Cardiac septum (tissue), 1 donor: Measurements from ENCODE around the gene DCX. TPM values are rescaled to one million over a fixed set of nuclear protein-coding genes. Genes with fewer than 3 reads are reported as not detected.

Experiments
- DNase-seq: peaks from one replicate; pipeline ENCODE4 v3.0.0-alpha.2; 2020; ENCODE audit warnings: low spot score
- intact Hi-C: fragments of 100-400 bp; cut with DNase I; formaldehyde crosslinking; loops from one replicate; pipeline ENCODE4 v1.14.0; 2022
- total RNA-seq: library from RNA; stranded (reverse); fragmentation: NEBNext Ultra II Directional; extraction: Animal tissue kit (Norgen Biotek cat#: 25700); gene quantifications from one replicate; pipeline ENCODE4 v1.2.1, GENCODE V29; 2021
- donor health status: DM: no; HTN: no; CAD: no.

DCX gene
- total RNA-seq, 1 donor from 2014 or later, result 0.19 TPM

DNA sequence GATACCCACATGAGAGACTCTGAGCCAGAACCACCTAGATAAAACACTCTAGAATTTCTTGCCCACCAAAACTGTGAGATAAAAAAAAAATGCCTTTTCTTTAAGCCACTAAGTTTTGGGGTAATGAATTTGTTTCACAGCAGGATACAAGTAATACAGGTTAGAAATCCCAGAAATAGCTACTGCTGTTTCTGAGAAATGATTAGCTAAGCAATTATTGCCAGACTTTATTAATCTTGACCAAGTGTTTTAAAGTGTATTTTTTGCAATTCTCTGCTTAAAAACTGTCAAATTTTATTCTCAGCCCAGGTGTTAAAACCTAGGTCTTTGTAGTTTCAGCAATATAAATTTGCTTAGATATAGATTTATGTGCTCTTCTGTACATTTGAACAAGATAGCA, 83.1 kb downstream of the DCX start:
- intact Hi-C loops, result no loop called here
- no peak for DNase-seq

GRCh38 chrX:111322231-111322855, 89.6 kb downstream of the DCX start:
- intact Hi-C loops, result no loop called here

GRCh38 chrX:111319451-111319850, 92.5 kb downstream of the DCX start:
- DNase-seq, result no peak
- intact Hi-C loops, result no loop called here

More at GRCh38 chrX:111322231-111322855, 89.6 kb downstream of the DCX start:
- DNase-seq, result no peak

DNA sequence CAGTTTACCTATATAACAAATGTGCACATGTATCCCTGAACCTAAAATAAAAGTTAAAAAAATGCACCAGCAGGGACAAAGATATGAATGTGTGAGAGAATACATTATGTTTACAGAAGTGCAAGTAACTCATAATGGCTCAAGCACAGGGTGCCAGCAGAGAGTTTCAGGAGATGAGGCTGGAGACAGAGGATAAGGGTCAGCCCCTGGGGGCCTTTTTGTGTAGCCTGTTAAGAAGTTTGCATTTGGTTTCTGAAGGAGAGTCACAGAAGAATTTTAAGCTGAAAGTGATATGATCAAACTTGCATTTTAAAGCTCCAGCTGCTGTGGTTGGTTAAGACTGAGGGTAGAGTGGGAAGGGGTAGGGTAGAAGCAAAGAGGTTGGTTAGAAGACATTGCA, 93.1 kb downstream of the DCX start:
- no peak for DNase-seq
- intact Hi-C loops, result no loop called here

- intact Hi-C loops, result no loop called here
- DNase-seq, result no peak
Measured at GRCh38 chrX:111309083-111309482, 102.9 kb downstream of the DCX start.

DNA sequence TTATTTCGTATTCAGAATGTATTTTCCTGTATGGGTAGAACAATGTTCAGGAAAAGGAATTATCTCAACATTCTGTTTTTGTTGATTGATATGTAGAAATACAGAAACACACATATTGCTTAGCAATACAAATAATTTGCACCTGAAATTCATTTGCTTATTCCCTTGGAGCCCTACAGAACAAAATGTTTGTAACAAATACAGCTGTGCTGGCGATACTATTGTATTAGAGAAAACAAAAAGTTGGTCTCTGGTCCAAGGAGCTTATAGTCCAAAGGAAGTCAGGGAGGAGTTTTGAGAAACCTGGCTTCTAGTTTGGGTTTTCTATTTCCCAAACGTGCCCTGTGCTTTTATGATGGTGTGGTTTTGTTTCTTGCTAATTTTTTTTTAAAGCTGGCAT, 104.0 kb downstream of the DCX start:
- no peak for DNase-seq
- intact Hi-C loops, result no loop called here

GRCh38 chrX:111302284-111302683, 109.7 kb downstream of the DCX start:
- intact Hi-C loops, result no loop called here
- DNase-seq, result no peak

DNA sequence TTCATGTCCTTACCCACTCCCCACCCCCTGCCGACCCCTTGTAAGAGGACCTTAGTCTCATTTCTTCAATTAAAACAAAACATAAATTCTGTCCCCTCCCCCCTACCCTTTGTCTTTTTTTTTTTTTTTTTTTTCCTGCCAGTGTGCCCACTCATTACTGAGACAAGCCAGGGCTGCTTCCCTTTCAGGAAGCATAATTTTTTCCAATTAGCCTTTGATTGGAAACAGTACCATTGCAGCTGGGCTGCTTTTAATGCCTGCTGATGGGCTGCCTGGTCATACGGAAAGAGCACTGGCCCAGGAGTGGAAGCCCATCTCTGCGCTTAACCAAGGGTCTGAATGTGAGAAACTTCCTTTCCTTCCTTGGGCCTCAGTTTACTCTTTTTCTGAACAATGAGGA, 123.2 kb downstream of the DCX start:
- no peak for DNase-seq
- intact Hi-C loops, result no loop called here

GRCh38 chrX:111284631-111285293, 127.2 kb downstream of the DCX start:
- intact Hi-C loops, result no loop called here

DNA sequence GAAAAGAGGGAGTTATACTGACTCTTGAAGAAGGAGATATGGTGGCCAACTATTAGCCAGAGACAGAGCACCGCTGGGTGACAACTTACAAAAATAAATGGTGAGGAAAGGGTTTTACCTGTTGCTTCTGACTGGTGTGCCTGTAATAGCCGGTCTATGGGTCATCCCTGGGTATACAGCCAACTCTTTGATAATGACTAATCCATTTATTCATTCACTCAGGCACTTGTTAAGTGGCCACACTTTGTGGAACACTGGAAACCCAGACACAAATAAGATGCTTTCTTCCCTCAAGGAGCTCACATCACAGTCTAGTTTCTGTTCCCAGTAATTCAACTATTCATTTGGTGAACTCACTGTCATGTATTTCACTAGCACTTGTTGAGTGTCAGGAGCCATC, 128.5 kb downstream of the DCX start:
- intact Hi-C loops, result no loop called here
- no peak for DNase-seq

More at GRCh38 chrX:111284631-111285293, 127.2 kb downstream of the DCX start:
- no peak for DNase-seq

DNA sequence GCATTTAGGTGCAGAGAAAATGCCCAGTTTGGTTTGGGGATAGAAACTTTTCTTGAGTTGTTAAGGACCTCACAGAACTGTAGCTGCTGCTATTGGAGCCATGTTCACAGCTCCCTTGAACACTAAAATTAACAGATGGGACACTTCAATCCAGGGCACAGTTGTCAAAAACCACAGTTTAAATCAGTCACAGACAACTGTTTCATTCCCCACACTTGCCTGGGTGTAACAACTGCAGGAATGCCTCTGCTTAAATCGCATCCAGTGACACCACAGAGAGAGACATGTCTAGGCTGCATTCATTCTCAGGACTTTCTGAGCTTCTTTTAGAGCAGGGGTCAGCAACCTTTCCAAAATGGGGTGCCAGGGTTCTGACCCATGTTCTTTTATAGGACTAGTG, 129.0 kb downstream of the DCX start:
- intact Hi-C loops, result no loop called here
- no peak for DNase-seq

GRCh38 chrX:111282139-111282538, 129.9 kb downstream of the DCX start:
- intact Hi-C loops, result no loop called here
- no peak for DNase-seq

DNA sequence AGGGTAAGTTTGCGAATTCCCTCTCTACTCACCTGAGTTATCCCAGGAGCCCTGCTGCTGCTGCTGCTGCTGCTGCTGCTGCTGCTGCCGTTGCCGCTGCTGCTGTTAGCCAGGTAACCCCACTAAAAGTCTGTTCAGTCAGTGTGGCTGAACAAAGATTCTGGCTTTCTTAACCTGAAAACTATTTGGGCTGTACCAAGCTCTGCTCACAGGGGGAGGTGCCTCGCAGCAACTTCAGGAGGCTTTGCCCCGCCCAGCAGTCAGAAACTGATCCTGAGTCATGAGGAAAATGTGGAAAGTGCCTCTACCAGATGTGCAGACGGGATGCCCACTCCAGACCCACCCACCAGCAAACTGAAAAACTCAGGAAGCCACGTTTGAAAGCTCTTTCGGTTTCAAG, 141.7 kb downstream of the DCX start, which contains the start of gene CAPN6:
CAPN6 (minus strand) TSS at position 145 of the 400 bp plus-strand sequence. CDS start 6,547 bp downstream, outside the sequence.
- intact Hi-C loops, result no loop called here
- no peak for DNase-seq

GRCh38 chrX:111268506-111268905, 143.5 kb downstream of the DCX start:
- no peak for DNase-seq
- intact Hi-C loops, result loop anchor here (10.0 kb wide), 1 partner anchor 176 kb away; no protein-coding TSS in a partner anchor

- intact Hi-C loops, result loop anchor here (10.0 kb wide), 1 partner anchor 179 kb away; no protein-coding TSS in a partner anchor
- no peak for DNase-seq
Measured at GRCh38 chrX:111265486-111265885, 146.5 kb downstream of the DCX start.

- DNase-seq, result no peak
- intact Hi-C loops, result loop anchor here (10.0 kb wide), 1 partner anchor 180 kb away; no protein-coding TSS in a partner anchor
Measured at GRCh38 chrX:111264385-111264784, 147.6 kb downstream of the DCX start.

- no peak for DNase-seq
- intact Hi-C loops, result loop anchor here (10.0 kb wide), 1 partner anchor 183 kb away; no protein-coding TSS in a partner anchor
Measured at GRCh38 chrX:111262086-111262485, 149.9 kb downstream of the DCX start.

DNA sequence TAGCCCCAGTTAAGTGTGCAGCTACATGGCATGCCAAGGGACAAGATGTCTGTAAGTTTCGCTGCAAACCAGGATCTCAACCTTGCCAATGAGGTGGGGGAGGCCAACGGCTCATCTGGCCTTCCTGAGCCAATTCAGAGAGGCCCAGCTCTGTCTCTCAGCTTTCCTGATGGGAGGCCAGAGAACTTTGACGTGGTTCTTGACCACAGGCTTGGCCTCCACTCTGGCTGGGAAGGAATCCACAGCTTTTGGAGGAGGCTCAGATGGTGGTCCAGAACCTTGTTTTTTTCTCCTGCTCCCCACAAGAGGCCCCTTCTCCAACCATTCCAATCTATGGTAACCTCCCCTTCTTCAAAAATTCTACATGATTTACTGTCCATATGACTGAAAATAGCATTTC, 151.5 kb downstream of the DCX start:
- intact Hi-C loops, result loop anchor here (10.0 kb wide), 1 partner anchor 184 kb away; no protein-coding TSS in a partner anchor
- DNase-seq, result no peak

- no peak for DNase-seq
- intact Hi-C loops, result no loop called here
Measured at GRCh38 chrX:111259559-111259958, 152.4 kb downstream of the DCX start.

DNA sequence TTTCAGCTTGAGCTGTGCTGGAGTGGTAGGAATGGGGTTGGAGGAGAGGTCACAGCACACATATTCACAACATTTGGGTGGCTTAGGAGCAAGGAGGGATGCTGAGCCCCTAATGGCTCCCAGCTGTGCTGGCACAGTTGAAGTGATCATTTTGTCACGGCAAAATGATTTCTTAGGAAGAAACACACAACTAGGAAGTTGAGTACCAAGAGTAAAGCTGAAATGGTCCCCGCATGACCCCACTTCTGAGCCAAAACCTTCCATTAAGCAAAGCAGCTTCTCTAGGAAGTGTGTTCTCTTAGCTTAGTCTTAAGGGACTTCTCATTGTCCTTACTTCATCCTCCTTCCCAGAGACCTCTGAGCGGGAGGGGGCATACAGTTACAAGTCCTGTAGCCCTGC, 154.3 kb downstream of the DCX start:
- DNase-seq, result no peak
- intact Hi-C loops, result no loop called here
